Measurements from ENCODE around the gene B3GAT1.

The B3GAT1 gene

GRCh38 chr11:134407321-134407828 is 4.7 kb downstream of the B3GAT1 start:
- CTCF ChIA-PET, result no interaction called here
- 79% methylated on average over 7 of the region's 12 CpGs for WGBS (ENCODE audit: insufficient coverage)
- H3K27ac ChIP-seq (ENCODE audit: insufficient read depth in 1 of 2, low read depth in 1 of 2, low read length in 2 of 2, poor library complexity in 1 of 2, severe bottlenecking in 2 of 2), result no peak overlapping the region
- peaks cover 0 to 11% (median 4%) of the 10 kb centered on the region in 4 experiments for H3K4me1 ChIP-seq (ENCODE audit: control extremely low read depth in 1 of 4, control insufficient read depth in 4 of 4, insufficient read depth in 4 of 4, low read length in 3 of 4)
- POLR2A ChIA-PET, result no interaction called here
- no peaks in the 10 kb centered on the region for H3K9me3 ChIP-seq (ENCODE audit: control extremely low read depth in 1 of 5, control insufficient read depth in 4 of 5, insufficient read depth in 2 of 5, low read depth in 1 of 5, low read length in 4 of 5)
- H3K4me3 ChIP-seq (ENCODE audit: control insufficient read depth in 1 of 7, extremely low read depth in 1 of 7, insufficient read depth in 4 of 7, low read depth in 2 of 7, low read length in 6 of 7), result no peak overlapping the region
- no peaks in the 10 kb centered on the region for H3K36me3 ChIP-seq (ENCODE audit: control insufficient read depth in 4 of 4, insufficient read depth in 4 of 4, low read length in 3 of 4)
- peaks cover 11 to 64% (median 20%) of the 10 kb centered on the region in 5 experiments for H3K27me3 ChIP-seq (replicated peaks in 2 of 5; ENCODE audit: control insufficient read depth in 4 of 5, insufficient read depth in 5 of 5, low read length in 4 of 5)
- no peak for DNase-seq

DNA sequence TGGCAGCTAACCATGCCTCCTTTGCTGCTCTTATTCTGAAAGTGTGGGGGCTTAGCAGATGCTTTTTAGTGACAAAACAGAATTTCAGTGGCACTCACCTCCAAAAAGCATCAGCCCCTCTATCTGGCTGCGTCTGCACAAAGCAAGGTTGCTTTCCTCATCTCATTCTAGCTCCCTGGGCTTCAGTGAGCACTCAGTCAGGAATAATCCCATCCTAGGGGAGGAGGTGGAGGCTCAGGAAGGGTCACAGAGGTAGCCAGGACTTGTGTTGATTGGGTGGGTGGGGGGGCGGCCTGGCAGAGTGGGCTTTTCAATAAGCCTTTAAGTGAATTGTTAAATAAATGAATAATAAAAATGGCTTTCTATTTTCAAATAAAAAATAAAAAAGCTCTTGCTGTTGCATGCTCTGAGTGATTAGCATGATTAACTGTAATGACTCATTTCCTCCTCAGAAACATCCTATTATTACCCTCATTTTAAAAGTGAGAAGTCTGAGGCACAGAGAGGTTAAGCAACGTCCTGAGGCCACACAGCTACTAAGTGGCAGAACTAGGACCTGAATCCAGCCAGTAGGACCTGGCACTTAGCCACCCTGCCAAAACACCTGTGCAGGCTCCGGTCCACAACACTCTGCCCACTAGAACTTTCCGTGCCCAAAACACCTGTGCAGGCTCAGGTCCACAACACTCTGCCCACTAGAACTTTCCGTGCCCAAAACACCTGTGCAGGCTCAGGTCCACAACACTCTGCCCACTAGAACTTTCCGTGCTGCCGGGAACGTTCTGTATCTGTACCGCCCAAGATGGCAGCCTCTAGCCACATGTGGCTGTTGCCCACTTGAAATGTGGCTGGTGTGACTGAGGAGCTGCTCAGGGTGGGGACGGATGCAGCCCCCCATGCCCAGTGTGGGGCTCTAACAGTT is 5.5 kb downstream of the B3GAT1 start:
- peak in 1 of 3 donors; percentile 16 for DNase-seq
- H3K4me3 ChIP-seq (ENCODE audit: control insufficient read depth in 1 of 7, extremely low read depth in 1 of 7, insufficient read depth in 4 of 7, low read depth in 2 of 7, low read length in 6 of 7), result no peak overlapping the region
- no peaks in the 10 kb centered on the region for H3K36me3 ChIP-seq (ENCODE audit: control insufficient read depth in 4 of 4, insufficient read depth in 4 of 4, low read length in 3 of 4)
- H3K9me3 ChIP-seq (ENCODE audit: control extremely low read depth in 1 of 5, control insufficient read depth in 4 of 5, insufficient read depth in 2 of 5, low read depth in 1 of 5, low read length in 4 of 5), result no peaks in the 10 kb centered on the region
- CTCF ChIA-PET, result no interaction called here
- peaks cover 0 to 8% (median 3%) of the 10 kb centered on the region in 4 experiments for H3K4me1 ChIP-seq (ENCODE audit: control extremely low read depth in 1 of 4, control insufficient read depth in 4 of 4, insufficient read depth in 4 of 4, low read length in 3 of 4)
- POLR2A ChIA-PET, result no interaction called here
- 92% methylated on average over 8 of the region's 11 CpGs for WGBS (ENCODE audit: insufficient coverage)
- no peak overlapping the region for H3K27ac ChIP-seq (ENCODE audit: insufficient read depth in 1 of 2, low read depth in 1 of 2, low read length in 2 of 2, poor library complexity in 1 of 2, severe bottlenecking in 2 of 2)
- H3K27me3 ChIP-seq (replicated peaks in 2 of 5; ENCODE audit: control insufficient read depth in 4 of 5, insufficient read depth in 5 of 5, low read length in 4 of 5), result peaks cover 11 to 65% (median 20%) of the 10 kb centered on the region in 5 experiments

- Histone ChIP-seq H3K27me3 (replicated peaks in 2 of 5; ENCODE audit: control insufficient read depth in 4 of 5, insufficient read depth in 5 of 5, low read length in 4 of 5) (peaks cover 11 to 60% (median 17%) of the 10 kb centered on the region in 5 experiments), H3K27ac (ENCODE audit: insufficient read depth in 1 of 2, low read depth in 1 of 2, low read length in 2 of 2, poor library complexity in 1 of 2, severe bottlenecking in 2 of 2) (no peak overlapping the region), H3K36me3 (ENCODE audit: control insufficient read depth in 4 of 4, insufficient read depth in 4 of 4, low read length in 3 of 4) (no peaks in the 10 kb centered on the region), H3K4me3 (ENCODE audit: control insufficient read depth in 1 of 7, extremely low read depth in 1 of 7, insufficient read depth in 4 of 7, low read depth in 2 of 7, low read length in 6 of 7) (no peak overlapping the region), H3K4me1 (ENCODE audit: control extremely low read depth in 1 of 4, control insufficient read depth in 4 of 4, insufficient read depth in 4 of 4, low read length in 3 of 4) (peaks cover 0 to 2% (median under 1%) of the 10 kb centered on the region in 4 experiments), H3K9me3 (ENCODE audit: control extremely low read depth in 1 of 5, control insufficient read depth in 4 of 5, insufficient read depth in 2 of 5, low read depth in 1 of 5, low read length in 4 of 5) (peaks cover 0 to 2% (median 0%) of the 10 kb centered on the region in 5 experiments)
- no peak for DNase-seq
- ChIA-PET CTCF (no interaction called here), POLR2A (no interaction called here)
- 87% methylated on average over 8 of the region's 9 CpGs for WGBS (ENCODE audit: insufficient coverage)
These were observed 6.2 kb downstream of the B3GAT1 start for GRCh38 chr11:134405841-134406240.

GRCh38 chr11:134405436-134405835 is 6.6 kb downstream of the B3GAT1 start:
- Histone ChIP-seq H3K36me3 (ENCODE audit: control insufficient read depth in 4 of 4, insufficient read depth in 4 of 4, low read length in 3 of 4) (no peaks in the 10 kb centered on the region), H3K9me3 (ENCODE audit: control extremely low read depth in 1 of 5, control insufficient read depth in 4 of 5, insufficient read depth in 2 of 5, low read depth in 1 of 5, low read length in 4 of 5) (peaks cover 0 to 2% (median 0%) of the 10 kb centered on the region in 5 experiments), H3K27ac (ENCODE audit: insufficient read depth in 1 of 2, low read depth in 1 of 2, low read length in 2 of 2, poor library complexity in 1 of 2, severe bottlenecking in 2 of 2) (no peak overlapping the region), H3K4me3 (ENCODE audit: control insufficient read depth in 1 of 7, extremely low read depth in 1 of 7, insufficient read depth in 4 of 7, low read depth in 2 of 7, low read length in 6 of 7) (no peak overlapping the region), H3K4me1 (ENCODE audit: control extremely low read depth in 1 of 4, control insufficient read depth in 4 of 4, insufficient read depth in 4 of 4, low read length in 3 of 4) (no peaks in the 10 kb centered on the region), H3K27me3 (replicated peaks in 2 of 5; ENCODE audit: control insufficient read depth in 4 of 5, insufficient read depth in 5 of 5, low read length in 4 of 5) (peaks cover 7 to 56% (median 13%) of the 10 kb centered on the region in 5 experiments)
- ChIA-PET POLR2A (no interaction called here), CTCF (no interaction called here)
- 87% methylated on average over 7 of the region's 8 CpGs for WGBS (ENCODE audit: insufficient coverage)
- no peak for DNase-seq

GRCh38 chr11:134404575-134405341 is 7.3 kb downstream of the B3GAT1 start:
- POLR2A ChIA-PET, result no interaction called here
- H3K4me3 ChIP-seq (ENCODE audit: control insufficient read depth in 1 of 7, extremely low read depth in 1 of 7, insufficient read depth in 4 of 7, low read depth in 2 of 7, low read length in 6 of 7), result no peak overlapping the region
- WGBS (ENCODE audit: insufficient coverage), result 93% methylated on average over 23 of the region's 30 CpGs
- H3K27me3 ChIP-seq (replicated peaks in 2 of 5; ENCODE audit: control insufficient read depth in 4 of 5, insufficient read depth in 5 of 5, low read length in 4 of 5), result peaks cover under 1 to 54% (median 9%) of the 10 kb centered on the region in 5 experiments
- DNase-seq, result no peak
- H3K9me3 ChIP-seq (ENCODE audit: control extremely low read depth in 1 of 5, control insufficient read depth in 4 of 5, insufficient read depth in 2 of 5, low read depth in 1 of 5, low read length in 4 of 5), result peaks cover 0 to 2% (median 0%) of the 10 kb centered on the region in 5 experiments
- no peaks in the 10 kb centered on the region for H3K36me3 ChIP-seq (ENCODE audit: control insufficient read depth in 4 of 4, insufficient read depth in 4 of 4, low read length in 3 of 4)
- CTCF ChIA-PET, result no interaction called here
- H3K4me1 ChIP-seq (ENCODE audit: control extremely low read depth in 1 of 4, control insufficient read depth in 4 of 4, insufficient read depth in 4 of 4, low read length in 3 of 4), result no peaks in the 10 kb centered on the region
- H3K27ac ChIP-seq (ENCODE audit: insufficient read depth in 1 of 2, low read depth in 1 of 2, low read length in 2 of 2, poor library complexity in 1 of 2, severe bottlenecking in 2 of 2), result no peak overlapping the region

DNA sequence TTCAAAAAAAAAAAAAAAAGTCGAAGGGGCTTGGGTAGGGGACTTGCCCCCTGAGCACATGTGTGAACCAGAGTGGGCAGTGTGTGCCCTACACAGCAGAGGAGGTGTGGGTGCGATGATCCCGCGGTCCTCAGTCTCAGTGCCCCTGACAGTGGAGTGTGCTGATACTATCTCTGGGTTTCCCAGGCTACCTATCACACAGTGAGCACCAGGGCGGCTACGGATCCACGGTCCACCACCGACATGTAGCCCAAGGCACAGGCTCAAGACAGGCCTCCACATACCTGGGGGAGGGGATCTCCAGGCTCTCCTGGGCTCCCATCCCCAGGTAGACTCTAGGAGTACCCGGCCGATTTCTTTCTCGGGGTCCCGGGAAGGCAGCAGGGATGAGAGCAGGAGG is 9.1 kb downstream of the B3GAT1 start:
- H3K9me3 ChIP-seq (ENCODE audit: control extremely low read depth in 1 of 5, control insufficient read depth in 4 of 5, insufficient read depth in 2 of 5, low read depth in 1 of 5, low read length in 4 of 5), result peaks cover 0 to 2% (median 0%) of the 10 kb centered on the region in 5 experiments
- ChIA-PET POLR2A (no interaction called here), CTCF (no interaction called here)
- 94% methylated on average over 10 of the region's 12 CpGs for WGBS (ENCODE audit: insufficient coverage)
- H3K27ac ChIP-seq (ENCODE audit: insufficient read depth in 1 of 2, low read depth in 1 of 2, low read length in 2 of 2, poor library complexity in 1 of 2, severe bottlenecking in 2 of 2), result no peak overlapping the region
- peaks cover 0 to 53% (median 5%) of the 10 kb centered on the region in 5 experiments for H3K27me3 ChIP-seq (replicated peaks in 2 of 5; ENCODE audit: control insufficient read depth in 4 of 5, insufficient read depth in 5 of 5, low read length in 4 of 5)
- no peaks in the 10 kb centered on the region for H3K4me1 ChIP-seq (ENCODE audit: control extremely low read depth in 1 of 4, control insufficient read depth in 4 of 4, insufficient read depth in 4 of 4, low read length in 3 of 4)
- no peaks in the 10 kb centered on the region for H3K36me3 ChIP-seq (ENCODE audit: control insufficient read depth in 4 of 4, insufficient read depth in 4 of 4, low read length in 3 of 4)
- DNase-seq, result no peak
- no peak overlapping the region for H3K4me3 ChIP-seq (ENCODE audit: control insufficient read depth in 1 of 7, extremely low read depth in 1 of 7, insufficient read depth in 4 of 7, low read depth in 2 of 7, low read length in 6 of 7)
